GM12892 (cell line): ENCODE data around the gene SLC30A5. TPM values are rescaled to one million over a fixed set of nuclear protein-coding genes. Genes with fewer than 3 reads are reported as not detected.
"Not testable (repeated sequence)": the region's sequence is repeated elsewhere in the genome, so short reads cannot be mapped to it uniquely, and the experiment has no call there.

ENCODE experiments used
- DNase-seq: peaks from one replicate; pipeline ENCODE4 v3.0.0; 2011; ENCODE audit not compliant: insufficient read length
- FAIRE-seq: peaks from 2 replicates; lab custom pipeline; 2011; peaks lifted over from hg19 to GRCh38; lab: Jason Lieb, UNC
- POLR2A ChIP-seq: IDR thresholded peaks from 2 replicates; pipeline ENCODE4 v1.6.1; 2011; ENCODE audit warnings: low read depth, low read length, control low read depth
- POLR2AphosphoS5 ChIP-seq: IDR thresholded peaks from 2 replicates; pipeline ENCODE4 v1.6.1; 2011; ENCODE audit warnings: low read depth, low read length, control low read depth
- TAF1 ChIP-seq: IDR thresholded peaks from 2 replicates; pipeline ENCODE4 v1.6.1; 2011; ENCODE audit warnings: low read depth, mild to moderate bottlenecking, control low read depth, low read length, borderline replicate concordance
- polyA plus RNA-seq: library from polyadenylated mRNA; unstranded; fragments of >200 nt; gene quantifications from one replicate; pipeline ENCODE4 v1.2.1, GENCODE V29; 2012; ENCODE audit warnings: missing spikeins, inconsistent platforms; ENCODE audit not compliant: missing spikeins

The SLC30A5 gene
- polyA plus RNA-seq, result 23.8 TPM

DNA sequence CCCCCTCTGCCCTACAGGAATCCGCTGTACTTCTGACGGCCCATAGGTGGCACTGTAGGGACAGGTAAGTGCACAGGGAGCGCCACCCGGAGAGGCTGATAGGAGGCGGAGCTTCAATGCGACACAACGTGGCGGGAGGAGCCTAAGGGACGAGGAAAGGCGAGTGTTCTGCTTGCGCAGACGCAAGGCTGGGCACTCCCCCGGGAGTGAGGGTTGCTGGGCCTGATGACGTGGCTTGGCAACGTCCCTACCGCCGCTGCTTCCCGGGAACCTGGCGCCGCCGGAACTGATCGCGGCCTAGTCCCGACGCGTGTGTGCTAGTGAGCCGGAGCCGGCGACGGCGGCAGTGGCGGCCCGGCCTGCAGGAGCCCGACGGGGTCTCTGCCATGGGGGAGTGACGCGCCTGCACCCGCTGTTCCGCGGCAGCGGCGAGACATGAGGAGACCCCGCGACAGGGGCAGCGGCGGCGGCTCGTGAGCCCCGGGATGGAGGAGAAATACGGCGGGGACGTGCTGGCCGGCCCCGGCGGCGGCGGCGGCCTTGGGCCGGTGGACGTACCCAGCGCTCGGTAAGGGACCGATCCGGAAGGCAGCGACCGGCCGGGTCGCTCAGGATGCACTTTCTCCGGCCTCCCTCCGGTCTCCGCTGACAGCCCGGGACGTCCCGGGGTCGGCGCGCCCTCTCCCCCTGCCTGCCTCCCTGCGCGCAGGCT, at the start of gene SLC30A5:
Gene SLC30A5, plus strand, starts transcription at position 244 of the 712 bp plus-strand sequence. Its CDS starts 242 bp downstream, at position 486.
- peak; percentile 100 for FAIRE-seq
- peak; percentile 88 for DNase-seq
- TF ChIP-seq TAF1 (peak; percentile 50; the same call in 1 of the 2 replicates), POLR2A (peak; percentile 93), POLR2AphosphoS5 (peak; percentile 87)

DNA sequence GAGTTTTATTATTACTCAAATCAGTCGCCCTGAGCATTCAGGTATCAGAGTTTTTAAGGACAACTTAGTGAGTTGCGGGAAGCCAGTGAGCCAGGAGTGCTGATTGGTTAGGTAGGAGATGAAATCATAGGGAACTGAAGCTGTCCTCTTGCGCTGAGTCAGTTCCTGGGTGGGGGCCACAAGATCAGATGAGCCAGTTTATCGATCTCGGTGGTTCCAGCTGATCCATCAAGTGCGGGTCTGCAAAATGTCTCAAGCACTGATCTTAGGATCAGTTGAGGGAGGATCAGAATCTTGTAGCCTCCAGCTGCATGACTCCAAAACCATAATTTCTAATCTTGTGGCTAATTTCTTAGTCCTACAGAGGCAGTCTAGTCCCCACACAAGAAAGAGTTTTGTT, 48.6 kb upstream of the SLC30A5 start:
- not testable (repeated sequence) for FAIRE-seq, DNase-seq

- DNase-seq, result no peak
- TF ChIP-seq TAF1, result no peak
- no peak for TF ChIP-seq POLR2AphosphoS5
- TF ChIP-seq POLR2A, result no peak
- no peak for FAIRE-seq
Measured at GRCh38 chr5:69046375-69046957, 47.3 kb upstream of the SLC30A5 start.

GRCh38 chr5:69048230-69048629, 45.6 kb upstream of the SLC30A5 start:
- FAIRE-seq (no peak), DNase-seq (no peak)
- TF ChIP-seq TAF1 (no peak), POLR2AphosphoS5 (no peak), POLR2A (no peak)

GRCh38 chr5:69049151-69049550, 44.7 kb upstream of the SLC30A5 start:
- DNase-seq, result no peak
- FAIRE-seq, result no peak

GRCh38 chr5:69049796-69050195, 44.0 kb upstream of the SLC30A5 start:
- FAIRE-seq, result no peak
- TF ChIP-seq TAF1 (no peak), POLR2A (no peak), POLR2AphosphoS5 (no peak)
- no peak for DNase-seq

More at GRCh38 chr5:69049151-69049550, 44.7 kb upstream of the SLC30A5 start:
- TF ChIP-seq POLR2AphosphoS5 (no peak), POLR2A (no peak), TAF1 (no peak)

GRCh38 chr5:69050214-69050613, 43.6 kb upstream of the SLC30A5 start:
- TF ChIP-seq POLR2A (no peak), TAF1 (no peak), POLR2AphosphoS5 (no peak)
- DNase-seq (no peak), FAIRE-seq (no peak)

GRCh38 chr5:69052181-69052580, 41.6 kb upstream of the SLC30A5 start:
- no peak for FAIRE-seq
- TF ChIP-seq POLR2A (no peak), POLR2AphosphoS5 (no peak), TAF1 (no peak)
- DNase-seq, result no peak

- FAIRE-seq (no peak), DNase-seq (no peak)
- no peak for TF ChIP-seq TAF1
- no peak for TF ChIP-seq POLR2AphosphoS5
- TF ChIP-seq POLR2A, result no peak
Measured at GRCh38 chr5:69074664-69075521, 18.9 kb upstream of the SLC30A5 start.

DNA sequence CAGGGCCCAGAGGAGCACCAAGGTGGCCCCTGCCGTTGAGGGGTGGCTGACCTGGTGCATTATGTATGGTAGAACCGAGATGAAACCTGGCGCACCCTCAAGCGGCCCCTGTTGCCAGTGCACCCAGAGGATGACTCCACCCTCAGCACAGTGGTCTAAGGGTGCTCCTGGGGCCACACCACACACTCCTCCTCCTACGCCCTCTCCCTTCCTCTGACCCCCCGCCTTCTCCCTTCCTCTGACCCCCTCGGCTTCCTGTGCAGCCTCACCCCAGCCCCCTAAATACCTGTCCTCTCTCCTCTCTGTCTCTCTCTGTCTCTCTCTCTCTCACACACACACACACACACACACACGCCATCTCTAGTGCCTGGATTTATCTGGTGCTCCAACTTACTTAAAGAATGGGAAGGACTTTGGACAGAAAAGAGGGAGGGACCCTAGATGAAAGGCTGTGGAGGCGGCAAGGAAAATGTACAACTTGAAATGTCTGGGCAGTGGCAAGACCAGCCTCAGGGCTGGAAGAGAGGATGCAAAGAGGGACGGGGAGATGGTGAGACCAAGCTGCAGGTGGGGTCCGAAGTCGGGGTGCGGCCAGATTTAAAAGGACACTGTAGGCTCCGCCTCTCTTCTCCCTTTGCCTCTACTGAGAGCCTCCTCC, 18.2 kb upstream of the SLC30A5 start:
- FAIRE-seq, result no peak
- no peak for DNase-seq
- TF ChIP-seq POLR2AphosphoS5 (no peak), POLR2A (no peak), TAF1 (no peak)
